ENCODE data around the gene FBXO38.

The FBXO38 gene

DNA sequence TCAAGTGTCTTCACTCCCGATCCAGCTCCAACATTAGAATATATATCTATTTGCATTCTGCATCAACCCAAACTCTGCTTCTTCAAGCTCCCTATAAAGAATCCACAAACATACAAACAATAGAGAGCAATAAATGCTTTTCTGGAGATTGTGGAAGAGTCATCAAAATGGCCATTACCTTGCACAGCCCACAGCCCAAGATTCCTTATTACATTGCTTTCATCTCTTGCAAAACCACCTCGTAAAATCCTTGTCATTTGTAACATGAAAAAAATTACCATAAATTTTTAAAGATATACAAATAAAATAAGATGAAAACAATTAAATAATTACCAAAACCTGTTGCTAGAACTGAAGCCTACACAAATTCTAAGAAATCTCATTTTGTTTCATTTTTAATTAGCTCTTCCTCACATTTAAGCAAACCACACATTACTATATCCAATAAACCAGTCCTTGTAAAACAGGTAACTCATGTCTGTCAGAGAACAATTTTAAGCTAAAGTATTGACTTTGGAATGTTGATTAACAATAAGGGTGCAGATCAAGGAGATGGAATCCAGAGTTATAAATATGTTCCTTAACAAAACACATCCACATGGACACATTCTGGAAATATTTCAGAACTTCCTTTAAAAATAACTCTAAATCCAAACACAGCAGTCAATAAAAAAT lies 41.2 kb upstream of the FBXO38 start:
- no peak for TF ChIP-seq EZH2 (IDR thresholded peaks at IDR 0.05; ENCODE audit: borderline replicate concordance, low read length)
- TF ChIP-seq, protein P1, sequence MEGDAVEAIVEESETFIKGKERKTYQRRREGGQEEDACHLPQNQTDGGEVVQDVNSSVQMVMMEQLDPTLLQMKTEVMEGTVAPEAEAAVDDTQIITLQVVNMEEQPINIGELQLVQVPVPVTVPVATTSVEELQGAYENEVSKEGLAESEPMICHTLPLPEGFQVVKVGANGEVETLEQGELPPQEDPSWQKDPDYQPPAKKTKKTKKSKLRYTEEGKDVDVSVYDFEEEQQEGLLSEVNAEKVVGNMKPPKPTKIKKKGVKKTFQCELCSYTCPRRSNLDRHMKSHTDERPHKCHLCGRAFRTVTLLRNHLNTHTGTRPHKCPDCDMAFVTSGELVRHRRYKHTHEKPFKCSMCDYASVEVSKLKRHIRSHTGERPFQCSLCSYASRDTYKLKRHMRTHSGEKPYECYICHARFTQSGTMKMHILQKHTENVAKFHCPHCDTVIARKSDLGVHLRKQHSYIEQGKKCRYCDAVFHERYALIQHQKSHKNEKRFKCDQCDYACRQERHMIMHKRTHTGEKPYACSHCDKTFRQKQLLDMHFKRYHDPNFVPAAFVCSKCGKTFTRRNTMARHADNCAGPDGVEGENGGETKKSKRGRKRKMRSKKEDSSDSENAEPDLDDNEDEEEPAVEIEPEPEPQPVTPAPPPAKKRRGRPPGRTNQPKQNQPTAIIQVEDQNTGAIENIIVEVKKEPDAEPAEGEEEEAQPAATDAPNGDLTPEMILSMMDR (IDR thresholded peaks at IDR 0.05; ENCODE audit: low read length), result no peak
- Histone ChIP-seq H3K9me2 (ENCODE audit: low read depth, low read length) (no peaks in the 10 kb centered on the region), H3K4me2 (ENCODE audit: low read length) (no peak overlapping the region)

DNA sequence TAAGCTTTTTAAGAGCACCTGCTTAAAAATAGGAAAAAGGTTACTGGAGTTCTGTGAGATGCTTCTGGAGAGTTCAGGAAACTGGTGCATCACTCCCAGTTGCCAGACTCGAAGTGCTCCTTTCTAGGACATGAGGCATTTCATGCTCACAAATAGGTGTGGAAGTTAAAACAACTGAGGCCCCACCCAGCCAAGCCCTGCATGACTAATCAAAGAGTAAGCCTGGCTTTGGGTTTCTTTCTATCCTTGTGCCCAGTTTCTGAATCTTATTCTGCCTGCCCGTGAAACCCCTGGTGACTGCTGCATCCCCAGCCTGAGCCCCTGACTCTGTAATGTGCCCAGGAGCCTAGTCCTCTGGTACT lies 40.7 kb upstream of the FBXO38 start:
- H3K4me2 ChIP-seq (ENCODE audit: low read length), result peak overlapping the region; percentile 36
- H3F3A ChIP-seq (ENCODE audit: insufficient read depth, low read length), result no peaks in the 10 kb centered on the region
- H3K9me2 ChIP-seq (ENCODE audit: low read depth, low read length), result no peaks in the 10 kb centered on the region
- H2AFZ ChIP-seq (ENCODE audit: low read length), result no peak overlapping the region
- no peak overlapping the region for H3K4me3 ChIP-seq (ENCODE audit: low read depth, low read length, poor library complexity, severe bottlenecking)
- H3K27ac ChIP-seq (ENCODE audit: low read depth, low read length, poor library complexity, severe bottlenecking), result peak overlapping the region; percentile 82
- H3K9ac ChIP-seq (ENCODE audit: low read length), result no peak overlapping the region; the same call in 1 of the 2 replicates
- H3K27me3 ChIP-seq (ENCODE audit: insufficient read depth, low read length), result no peaks in the 10 kb centered on the region
- H3K79me2 ChIP-seq (ENCODE audit: insufficient read depth, low read length), result no peaks in the 10 kb centered on the region
- no peaks in the 10 kb centered on the region for H4K20me1 ChIP-seq (ENCODE audit: insufficient read depth, low read length)
- no peak for TF ChIP-seq EZH2 (IDR thresholded peaks at IDR 0.05; ENCODE audit: borderline replicate concordance, low read length)
- TF ChIP-seq, protein P1 (IDR thresholded peaks at IDR 0.05; ENCODE audit: low read length), result no peak
- H3K36me3 ChIP-seq (ENCODE audit: insufficient read depth, low read length), result no peaks in the 10 kb centered on the region
- no peaks in the 10 kb centered on the region for H3K9me3 ChIP-seq (ENCODE audit: low read length)
- peaks cover 20% of the 10 kb centered on the region for H3K4me1 ChIP-seq (ENCODE audit: insufficient read depth, low read length, severe bottlenecking)

More for the DNA sequence above, 41.2 kb upstream of the FBXO38 start:
- H4K20me1 ChIP-seq (ENCODE audit: insufficient read depth, low read length), result no peaks in the 10 kb centered on the region
- no peak overlapping the region for H2AFZ ChIP-seq (ENCODE audit: low read length)
- H3K4me3 ChIP-seq (ENCODE audit: low read depth, low read length, poor library complexity, severe bottlenecking), result no peak overlapping the region
- H3K9me3 ChIP-seq (ENCODE audit: low read length), result no peaks in the 10 kb centered on the region
- H3K79me2 ChIP-seq (ENCODE audit: insufficient read depth, low read length), result no peaks in the 10 kb centered on the region
- H3K9ac ChIP-seq (ENCODE audit: low read length), result no peak overlapping the region
- H3K36me3 ChIP-seq (ENCODE audit: insufficient read depth, low read length), result no peaks in the 10 kb centered on the region
- no peaks in the 10 kb centered on the region for H3K27me3 ChIP-seq (ENCODE audit: insufficient read depth, low read length)
- no peaks in the 10 kb centered on the region for H3F3A ChIP-seq (ENCODE audit: insufficient read depth, low read length)
- peaks cover 20% of the 10 kb centered on the region for H3K4me1 ChIP-seq (ENCODE audit: insufficient read depth, low read length, severe bottlenecking)
- H3K27ac ChIP-seq (ENCODE audit: low read depth, low read length, poor library complexity, severe bottlenecking), result peak overlapping the region; percentile 82

- Histone ChIP-seq H3K27ac (ENCODE audit: low read depth, low read length, poor library complexity, severe bottlenecking) (peak overlapping the region; percentile 82), H3K9me2 (ENCODE audit: low read depth, low read length) (no peaks in the 10 kb centered on the region), H3F3A (ENCODE audit: insufficient read depth, low read length) (no peaks in the 10 kb centered on the region), H3K4me3 (ENCODE audit: low read depth, low read length, poor library complexity, severe bottlenecking) (no peak overlapping the region), H3K4me1 (ENCODE audit: insufficient read depth, low read length, severe bottlenecking) (peaks cover 20% of the 10 kb centered on the region), H3K9me3 (ENCODE audit: low read length) (no peaks in the 10 kb centered on the region), H3K79me2 (ENCODE audit: insufficient read depth, low read length) (no peaks in the 10 kb centered on the region), H3K36me3 (ENCODE audit: insufficient read depth, low read length) (no peaks in the 10 kb centered on the region), H4K20me1 (ENCODE audit: insufficient read depth, low read length) (no peaks in the 10 kb centered on the region), H3K4me2 (ENCODE audit: low read length) (peak overlapping the region; percentile 36), H2AFZ (ENCODE audit: low read length) (0 out of 2 replicates have a peak overlapping the region, but pooled peaks have one; percentile 47), H3K9ac (ENCODE audit: low read length) (no peak overlapping the region; the same call in 1 of the 2 replicates), H3K27me3 (ENCODE audit: insufficient read depth, low read length) (no peaks in the 10 kb centered on the region)
- no peak for TF ChIP-seq EZH2 (IDR thresholded peaks at IDR 0.05; ENCODE audit: borderline replicate concordance, low read length)
- TF ChIP-seq, protein P1 (IDR thresholded peaks at IDR 0.05; ENCODE audit: low read length), result no peak
Measured at GRCh38 chr5:148343603-148344487, 39.9 kb upstream of the FBXO38 start.
